ENCODE measurements around the gene OR6N1.

GRCh38 chr1:158724442-158724841 is 47.6 kb downstream of the OR6N1 start:
- TF ChIP-seq, protein P1, sequence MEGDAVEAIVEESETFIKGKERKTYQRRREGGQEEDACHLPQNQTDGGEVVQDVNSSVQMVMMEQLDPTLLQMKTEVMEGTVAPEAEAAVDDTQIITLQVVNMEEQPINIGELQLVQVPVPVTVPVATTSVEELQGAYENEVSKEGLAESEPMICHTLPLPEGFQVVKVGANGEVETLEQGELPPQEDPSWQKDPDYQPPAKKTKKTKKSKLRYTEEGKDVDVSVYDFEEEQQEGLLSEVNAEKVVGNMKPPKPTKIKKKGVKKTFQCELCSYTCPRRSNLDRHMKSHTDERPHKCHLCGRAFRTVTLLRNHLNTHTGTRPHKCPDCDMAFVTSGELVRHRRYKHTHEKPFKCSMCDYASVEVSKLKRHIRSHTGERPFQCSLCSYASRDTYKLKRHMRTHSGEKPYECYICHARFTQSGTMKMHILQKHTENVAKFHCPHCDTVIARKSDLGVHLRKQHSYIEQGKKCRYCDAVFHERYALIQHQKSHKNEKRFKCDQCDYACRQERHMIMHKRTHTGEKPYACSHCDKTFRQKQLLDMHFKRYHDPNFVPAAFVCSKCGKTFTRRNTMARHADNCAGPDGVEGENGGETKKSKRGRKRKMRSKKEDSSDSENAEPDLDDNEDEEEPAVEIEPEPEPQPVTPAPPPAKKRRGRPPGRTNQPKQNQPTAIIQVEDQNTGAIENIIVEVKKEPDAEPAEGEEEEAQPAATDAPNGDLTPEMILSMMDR (IDR thresholded peaks at IDR 0.05 in 4 of 5, conservative IDR thresholded peaks at IDR 0.05 in 1 of 5), result no peak
- no peak for TF ChIP-seq POLR2A (IDR thresholded peaks at IDR 0.05)

Data from gastrocnemius medialis (tissue), 4 donors.